ENCODE measurements around the gene PUS3.
A peak's percentile ranks its signal among the peaks of the same experiment; 100 is the strongest.

The PUS3 gene

GRCh38 chr11:125902927-125903710, at the start of gene PUS3:
Gene PUS3 (minus strand): TSS chr11:125903206. CDS start chr11:125896284, 6,922 bp downstream.
- peak within 1 kb of the TSS; percentile 58 to 81 for H3K4me3 ChIP-seq (replicated peaks in 1 of 2; ENCODE audit: low read depth in 2 of 2, low read length in 2 of 2)
- no peak for TF ChIP-seq CTCF (IDR thresholded peaks at IDR 0.05; ENCODE audit: low read depth, low read length)
- DNase-seq (ENCODE audit: low read depth in 2 of 2): peak; percentile 86 to 87

- DNase-seq (ENCODE audit: low read depth in 2 of 2): no peak
- TF ChIP-seq CTCF (IDR thresholded peaks at IDR 0.05; ENCODE audit: low read depth, low read length): no peak
These were observed 49.6 kb upstream of the PUS3 start for GRCh38 chr11:125952559-125952958.

GRCh38 chr11:125951731-125952130, 48.7 kb upstream of the PUS3 start:
- H3K4me3 ChIP-seq (replicated peaks in 1 of 2; ENCODE audit: low read depth in 2 of 2, low read length in 2 of 2): no peak overlapping the region
- no peak for DNase-seq (ENCODE audit: low read depth in 2 of 2)
- no peak for TF ChIP-seq CTCF (IDR thresholded peaks at IDR 0.05; ENCODE audit: low read depth, low read length)

More at GRCh38 chr11:125952559-125952958, 49.6 kb upstream of the PUS3 start:
- H3K4me3 ChIP-seq (replicated peaks in 1 of 2; ENCODE audit: low read depth in 2 of 2, low read length in 2 of 2): no peak overlapping the region

GRCh38 chr11:125950696-125951651, 48.0 kb upstream of the PUS3 start:
- DNase-seq (ENCODE audit: low read depth in 2 of 2): peak; percentile 4 to 89

GRCh38 chr11:125950178-125950490, 47.1 kb upstream of the PUS3 start:
- DNase-seq (ENCODE audit: low read depth in 2 of 2): no peak
- no peak for TF ChIP-seq CTCF (IDR thresholded peaks at IDR 0.05; ENCODE audit: low read depth, low read length)
- H3K4me3 ChIP-seq (replicated peaks in 1 of 2; ENCODE audit: low read depth in 2 of 2, low read length in 2 of 2): no peak overlapping the region

More at GRCh38 chr11:125950696-125951651, 48.0 kb upstream of the PUS3 start:
- H3K4me3 ChIP-seq (replicated peaks in 1 of 2; ENCODE audit: low read depth in 2 of 2, low read length in 2 of 2): no peak overlapping the region
- no peak for TF ChIP-seq CTCF (IDR thresholded peaks at IDR 0.05; ENCODE audit: low read depth, low read length)

GRCh38 chr11:125949271-125950177, 46.5 kb upstream of the PUS3 start:
- no peak overlapping the region for H3K4me3 ChIP-seq (replicated peaks in 1 of 2; ENCODE audit: low read depth in 2 of 2, low read length in 2 of 2)
- no peak for TF ChIP-seq CTCF (IDR thresholded peaks at IDR 0.05; ENCODE audit: low read depth, low read length)
- DNase-seq (ENCODE audit: low read depth in 2 of 2): no peak
